HUES48 (cell line): ENCODE data around the gene SKIL.
A peak's percentile ranks its signal among the peaks of the same experiment; 100 is the strongest.
"Not testable (repeated sequence)": the region's sequence is repeated elsewhere in the genome, so short reads cannot be mapped to it uniquely, and the experiment has no call there.

Source experiments
- H3K27ac ChIP-seq: one replicate; pipeline ENCODE4 v1.7.0; 2013; ENCODE audit warnings: low read depth, low read length, inconsistent platforms
- H3K27me3 ChIP-seq: 2 replicates; pipeline ENCODE4 v1.6.1; 2013; ENCODE audit warnings: mild to moderate bottlenecking, low read length; ENCODE audit not compliant: control insufficient read depth, insufficient read depth
- H3K36me3 ChIP-seq: 2 replicates; pipeline ENCODE4 v1.6.1; 2013; ENCODE audit warnings: low read length; ENCODE audit not compliant: control insufficient read depth, insufficient read depth
- H3K4me1 ChIP-seq: 2 replicates; pipeline ENCODE4 v1.6.1; 2013; ENCODE audit warnings: mild to moderate bottlenecking, low read length; ENCODE audit not compliant: control insufficient read depth, insufficient read depth
- H3K4me3 ChIP-seq: 2 replicates; pipeline ENCODE4 v1.5.1; 2013; ENCODE audit warnings: mild to moderate bottlenecking, low read depth, low read length
- H3K9ac ChIP-seq: 2 replicates; pipeline ENCODE4 v1.6.1; 2013; ENCODE audit warnings: mild to moderate bottlenecking, low read depth, low read length, moderate library complexity
- H3K9me3 ChIP-seq: 2 replicates; pipeline ENCODE4 v1.6.1; 2013; ENCODE audit warnings: low read length; ENCODE audit not compliant: control insufficient read depth, insufficient read depth

Gene SKIL

DNA sequence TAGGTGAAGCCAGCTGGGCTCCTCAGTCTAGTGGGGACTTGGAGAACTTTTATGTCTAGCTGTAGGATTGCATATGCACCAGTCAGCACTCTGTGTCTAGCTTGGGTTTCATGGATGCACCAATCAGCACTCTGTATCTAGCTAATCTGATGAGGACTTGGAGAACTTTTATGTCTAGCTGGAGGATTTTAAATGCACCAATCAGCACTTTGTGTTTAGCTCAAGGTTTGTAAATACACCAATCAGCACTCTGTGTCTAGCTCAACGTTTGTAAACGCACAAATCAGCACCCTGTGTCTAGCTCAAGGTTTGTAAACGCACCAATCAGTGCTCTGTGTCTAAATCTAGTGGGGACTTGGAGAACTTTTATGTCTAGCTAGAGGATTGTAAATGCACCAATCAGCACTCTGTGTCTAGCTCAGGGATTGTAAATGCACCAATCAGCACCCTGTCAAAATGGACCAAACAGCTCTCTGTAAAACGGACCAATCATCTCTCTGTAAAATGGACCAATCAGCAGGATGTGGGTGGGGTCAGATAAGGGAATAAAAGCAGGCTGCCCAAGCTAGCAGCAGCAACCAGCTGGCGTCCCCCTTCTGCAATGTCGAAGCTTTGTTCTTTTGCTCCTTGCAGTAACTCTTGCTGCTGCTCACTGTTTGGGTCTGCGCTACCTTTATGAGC lies 29.5 kb upstream of the SKIL start:
- H3K36me3 ChIP-seq, H3K9ac ChIP-seq, H3K4me1 ChIP-seq, H3K27me3 ChIP-seq, H3K27ac ChIP-seq, H3K4me3 ChIP-seq: not testable (repeated sequence)
- peaks cover 11% of the 10 kb centered on the region for H3K9me3 ChIP-seq

DNA sequence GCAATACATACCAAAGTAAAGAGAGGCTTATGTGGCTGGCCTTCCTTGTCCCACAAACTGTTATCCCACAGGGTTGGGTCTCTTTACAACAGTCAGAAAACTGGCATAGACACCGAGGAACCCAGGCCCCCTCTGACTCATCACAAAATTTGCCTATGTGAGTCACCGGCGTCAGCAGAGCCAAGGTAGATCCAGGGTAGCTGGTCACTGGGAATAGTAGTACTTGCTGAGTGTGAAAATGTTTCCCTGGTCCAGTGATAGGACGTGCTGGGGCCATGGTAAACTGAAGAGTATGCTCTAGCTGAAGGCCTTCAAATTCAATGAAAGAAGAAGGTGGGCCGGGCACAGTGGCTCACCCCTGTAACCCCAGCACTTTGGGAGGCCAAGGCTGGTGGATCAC lies 27.1 kb upstream of the SKIL start:
- Histone ChIP-seq H3K9me3 (peaks cover 11% of the 10 kb centered on the region), H3K4me1 (no peaks in the 10 kb centered on the region), H3K36me3 (no peaks in the 10 kb centered on the region), H3K27ac (peak overlapping the region; percentile 54), H3K4me3 (no peak overlapping the region), H3K27me3 (no peaks in the 10 kb centered on the region), H3K9ac (no peak overlapping the region)

DNA sequence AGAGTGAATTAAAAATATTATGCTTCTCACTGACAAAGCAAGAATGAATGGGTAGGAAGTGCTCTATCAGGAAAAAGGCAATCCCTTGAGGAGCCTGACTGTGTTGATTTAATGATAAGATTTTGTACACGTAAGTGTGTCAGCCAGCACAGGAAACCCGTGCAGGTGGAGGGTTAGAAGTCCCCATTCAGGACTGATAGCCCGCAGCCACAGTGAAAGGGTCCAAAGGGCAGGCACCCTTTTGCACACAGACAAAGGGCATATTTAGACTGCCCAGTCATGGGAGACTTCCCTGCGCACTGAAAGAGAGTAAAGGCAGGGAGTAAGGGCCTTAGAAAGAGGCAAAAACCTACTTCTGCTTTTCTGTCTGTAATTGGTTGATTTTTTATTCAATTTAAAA lies 26.4 kb upstream of the SKIL start:
- H3K9ac ChIP-seq: no peak overlapping the region
- H3K4me1 ChIP-seq: no peaks in the 10 kb centered on the region
- peaks cover 11% of the 10 kb centered on the region for H3K9me3 ChIP-seq
- no peak overlapping the region for H3K4me3 ChIP-seq
- no peaks in the 10 kb centered on the region for H3K27me3 ChIP-seq
- peak overlapping the region; percentile 54 for H3K27ac ChIP-seq
- H3K36me3 ChIP-seq: no peaks in the 10 kb centered on the region

DNA sequence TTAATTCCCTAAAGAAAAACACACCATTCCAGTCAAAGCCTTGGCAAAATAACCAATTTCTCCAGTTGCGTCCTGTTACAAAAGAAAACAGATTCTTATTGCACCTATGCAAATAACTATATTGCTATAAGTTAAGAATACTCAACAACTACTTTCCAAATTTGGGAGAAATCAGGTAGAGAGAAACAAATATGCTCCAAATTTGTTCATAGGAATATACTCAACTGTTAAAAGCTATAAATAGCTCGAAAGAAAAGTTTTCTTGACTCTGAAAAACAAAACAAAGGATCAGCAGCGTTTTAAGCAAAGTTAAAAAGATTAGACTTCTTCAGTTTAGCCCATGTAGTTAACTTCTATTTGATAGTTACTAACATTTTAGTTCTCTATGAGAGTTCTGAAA lies 20.1 kb upstream of the SKIL start:
- Histone ChIP-seq H3K4me3 (no peak overlapping the region), H3K9me3 (peaks cover 29% of the 10 kb centered on the region), H3K27ac (no peak overlapping the region), H3K9ac (no peak overlapping the region), H3K27me3 (no peaks in the 10 kb centered on the region), H3K4me1 (no peaks in the 10 kb centered on the region), H3K36me3 (no peaks in the 10 kb centered on the region)

DNA sequence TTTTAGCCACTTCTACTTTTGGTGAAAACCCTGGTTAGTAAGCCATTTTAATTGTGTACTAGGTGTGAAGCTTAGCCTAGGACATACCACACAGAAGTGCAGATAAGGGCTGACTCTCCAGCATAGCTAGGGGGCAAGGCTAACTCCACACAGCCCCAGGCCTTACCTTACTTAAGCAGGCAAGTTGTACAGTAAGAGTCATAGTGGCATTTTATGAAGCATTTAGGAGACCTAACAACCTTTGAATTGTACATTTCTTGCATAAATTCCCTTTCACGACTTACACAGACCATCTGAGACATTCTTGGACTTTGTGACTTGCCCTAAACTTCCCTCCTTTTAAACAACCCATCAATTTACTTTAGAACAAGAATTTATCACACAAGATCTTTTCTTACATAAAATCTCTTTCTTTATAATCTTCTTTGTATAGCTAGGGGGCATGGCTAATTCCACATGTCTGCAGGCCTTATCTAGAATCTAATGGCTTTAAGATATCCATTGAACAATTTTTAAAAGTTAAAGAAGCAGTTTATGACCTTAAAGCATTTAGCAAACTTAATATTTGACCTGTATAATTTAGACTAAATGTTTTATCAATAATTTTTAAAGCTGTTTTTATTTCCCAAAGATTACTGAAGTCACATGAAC lies 18.7 kb upstream of the SKIL start:
- no peak overlapping the region for H3K4me3 ChIP-seq
- no peak overlapping the region for H3K27ac ChIP-seq
- H3K9ac ChIP-seq: no peak overlapping the region
- peaks cover 29% of the 10 kb centered on the region for H3K9me3 ChIP-seq
- no peaks in the 10 kb centered on the region for H3K27me3 ChIP-seq
- H3K36me3 ChIP-seq: no peaks in the 10 kb centered on the region
- H3K4me1 ChIP-seq: no peaks in the 10 kb centered on the region

DNA sequence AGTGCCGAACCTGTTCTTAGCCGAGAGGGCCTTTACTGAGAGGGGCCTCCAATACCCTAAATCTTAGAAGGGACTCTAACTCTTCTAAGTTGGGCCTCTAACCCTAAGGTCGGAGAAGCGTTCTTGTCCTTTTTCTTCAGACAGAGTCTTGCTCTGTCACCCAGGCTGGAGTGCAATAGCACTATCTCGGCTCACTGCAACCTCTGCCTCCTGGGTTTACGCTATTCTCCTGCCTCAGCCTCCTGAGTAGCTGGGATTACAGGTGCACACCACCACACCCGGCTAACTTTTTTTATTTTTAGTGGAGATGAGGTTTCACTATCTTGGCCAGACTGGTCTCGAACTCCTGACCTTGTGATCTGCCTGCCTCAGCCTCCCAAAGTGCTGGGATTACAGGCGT lies 15.2 kb upstream of the SKIL start:
- H3K9me3 ChIP-seq: peaks cover 29% of the 10 kb centered on the region
- not testable (repeated sequence) for H3K36me3 ChIP-seq, H3K27me3 ChIP-seq, H3K4me1 ChIP-seq, H3K9ac ChIP-seq, H3K4me3 ChIP-seq, H3K27ac ChIP-seq

DNA sequence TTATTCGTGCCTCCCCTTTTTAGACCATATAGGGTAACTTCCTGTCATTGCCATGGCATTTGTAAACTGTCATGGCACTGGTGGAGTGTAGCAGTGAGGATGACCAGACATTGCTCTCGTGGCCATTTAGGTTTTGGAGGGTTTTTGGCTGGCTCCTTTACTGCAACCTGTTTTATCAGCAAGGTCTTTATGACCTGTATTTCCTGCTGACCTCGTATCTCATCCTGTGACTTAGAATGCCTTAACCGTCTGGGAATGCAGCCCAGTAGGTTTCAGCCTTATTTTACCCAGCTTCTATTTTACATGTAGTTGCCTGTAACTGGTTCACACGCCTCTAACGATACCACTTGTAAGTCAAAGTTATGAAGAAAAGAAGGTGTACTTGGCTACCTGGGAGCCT lies 13.7 kb upstream of the SKIL start:
- not testable (repeated sequence) for H3K9ac ChIP-seq, H3K27ac ChIP-seq

DNA sequence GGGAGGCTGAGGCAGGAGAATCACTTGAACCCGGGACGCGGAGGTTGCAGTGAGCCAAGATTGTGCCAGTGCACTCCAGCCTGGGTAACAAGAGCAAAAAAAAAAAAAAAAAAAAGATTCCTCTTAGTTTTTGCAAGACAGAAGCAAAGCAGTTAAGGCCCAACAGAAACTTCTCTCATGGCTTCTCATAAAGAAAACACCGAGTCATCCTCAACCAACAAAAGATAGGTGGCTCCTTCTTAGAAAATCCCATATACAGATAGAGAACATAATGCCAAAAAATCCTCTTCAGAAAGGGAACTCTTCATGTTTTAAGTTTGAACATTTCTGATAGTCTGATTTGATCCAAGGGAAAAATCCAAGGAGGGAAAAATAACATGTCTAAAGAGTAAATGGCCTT lies 12.5 kb upstream of the SKIL start:
- Histone ChIP-seq H3K27me3 (no peaks in the 10 kb centered on the region), H3K4me1 (peaks cover 2% of the 10 kb centered on the region; the same call in 1 of the 2 replicates), H3K9ac (no peak overlapping the region), H3K36me3 (no peaks in the 10 kb centered on the region), H3K27ac (peak overlapping the region; percentile 12), H3K9me3 (peaks cover 9% of the 10 kb centered on the region; the same call in 1 of the 2 replicates), H3K4me3 (no peak overlapping the region)

More for the DNA sequence above, 13.7 kb upstream of the SKIL start:
- H3K27me3 ChIP-seq, H3K4me3 ChIP-seq, H3K4me1 ChIP-seq, H3K36me3 ChIP-seq: not testable (repeated sequence)
- H3K9me3 ChIP-seq: peaks cover 16% of the 10 kb centered on the region

DNA sequence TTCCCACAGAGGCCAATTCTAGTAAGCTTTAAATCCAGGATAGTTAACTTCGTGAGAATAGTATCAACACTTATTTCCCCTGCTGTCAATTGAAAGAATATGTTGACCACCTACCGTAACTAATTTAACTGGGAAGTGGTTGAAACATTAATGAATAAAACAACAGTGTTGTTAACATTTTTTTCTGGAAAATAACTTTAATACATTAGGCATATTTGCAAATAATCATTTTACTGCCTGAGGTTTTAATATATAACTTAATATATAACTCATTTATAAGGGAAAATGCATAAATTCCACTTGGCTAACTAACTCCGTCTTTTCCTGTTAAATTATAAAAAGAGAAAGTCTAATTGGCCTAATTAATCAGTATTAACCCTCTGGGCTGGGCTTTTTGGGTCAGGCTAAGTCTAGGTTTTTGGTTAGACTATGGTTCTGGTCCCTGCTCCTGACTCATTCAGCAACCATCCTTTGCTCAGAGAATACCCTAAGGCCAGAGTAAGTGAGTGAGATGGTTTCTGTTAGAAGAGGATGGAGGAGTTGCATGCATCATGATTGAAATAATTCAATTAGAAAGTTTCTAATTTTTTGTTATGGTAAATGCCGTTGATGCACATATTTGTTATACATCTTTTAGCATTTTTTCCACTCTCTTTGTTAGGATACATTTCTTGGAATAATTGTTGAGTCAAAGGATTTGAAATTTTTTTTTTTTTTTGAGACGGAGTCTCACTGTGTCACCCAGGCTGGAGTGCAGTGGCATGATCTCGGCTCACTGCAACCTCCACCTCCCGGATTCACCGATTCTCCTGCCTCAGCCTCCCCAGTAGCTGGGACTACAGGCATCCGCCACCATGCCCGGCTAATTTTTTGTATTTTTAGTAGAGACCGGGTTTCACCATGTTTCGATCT lies 10.8 kb upstream of the SKIL start:
- Histone ChIP-seq H3K27ac (no peak overlapping the region), H3K4me1 (peaks cover 2% of the 10 kb centered on the region; the same call in 1 of the 2 replicates), H3K36me3 (no peaks in the 10 kb centered on the region), H3K9me3 (no peaks in the 10 kb centered on the region), H3K27me3 (no peaks in the 10 kb centered on the region), H3K4me3 (no peak overlapping the region), H3K9ac (no peak overlapping the region)

DNA sequence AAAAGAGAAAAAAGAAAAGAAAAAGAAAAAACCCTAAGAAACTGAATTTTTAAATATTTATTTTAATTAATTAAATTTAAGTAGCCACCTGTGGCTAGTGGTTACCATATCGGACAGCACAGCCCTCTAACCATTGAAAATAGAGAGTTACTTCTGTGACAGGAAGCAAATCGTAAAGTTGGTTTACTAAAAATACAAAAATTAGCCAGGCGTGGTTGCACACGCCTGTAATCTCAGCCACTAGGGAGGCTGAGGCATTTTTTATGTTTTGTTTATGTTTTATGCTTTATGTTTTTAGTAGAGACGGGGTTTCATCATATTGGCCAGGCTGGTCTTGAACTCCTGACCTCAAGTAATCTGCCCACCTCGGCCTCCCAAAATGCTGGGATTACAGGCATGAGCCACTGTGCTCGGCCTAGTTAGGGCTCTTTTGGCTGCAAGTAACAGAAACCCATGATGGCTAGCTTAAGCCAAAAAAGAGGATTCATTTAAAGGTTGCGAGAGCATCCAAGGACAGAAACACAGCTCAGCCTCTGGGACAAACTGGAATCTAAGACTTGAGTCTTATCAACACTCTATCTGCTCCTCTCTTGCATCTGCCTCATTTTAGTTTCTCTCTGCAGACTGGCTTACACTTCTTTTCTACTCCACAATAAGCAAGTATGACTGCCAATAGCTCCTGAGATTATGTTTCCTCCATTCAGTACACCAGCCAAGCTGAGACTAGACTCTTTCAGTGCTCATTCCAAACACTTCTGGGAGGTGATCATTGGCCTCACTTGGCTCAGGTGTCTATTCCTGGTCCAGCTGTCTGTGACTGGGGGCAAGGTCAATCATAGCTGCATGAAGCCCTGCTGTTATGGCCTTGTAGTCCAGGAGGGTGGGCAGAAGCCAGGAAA lies 6.8 kb upstream of the SKIL start:
- Histone ChIP-seq H3K27me3 (no peaks in the 10 kb centered on the region), H3K4me1 (peaks cover 23% of the 10 kb centered on the region), H3K4me3 (no peak overlapping the region), H3K9me3 (no peaks in the 10 kb centered on the region), H3K27ac (no peak overlapping the region), H3K9ac (no peak overlapping the region), H3K36me3 (no peaks in the 10 kb centered on the region)
